Suprapubic skin (tissue), 4 donors: ENCODE data around the gene SNX13. TPM values are rescaled to one million over a fixed set of nuclear protein-coding genes. Genes with fewer than 3 reads are reported as not detected.
"Not testable (repeated sequence)": the region's sequence is repeated elsewhere in the genome, so short reads cannot be mapped to it uniquely, and the experiment has no call there.

Experiments
- DNase-seq, 2 donors: peaks; one replicate each; pipeline ENCODE4 v3.0.0-alpha.2; 2019; ENCODE audit warnings: low spot score in 2 of 2
- H3K27ac ChIP-seq: fragments of 200-600 bp; sonication (generic); one replicate; pipeline ENCODE4 v1.5.1; 2019
- H3K27me3 ChIP-seq: fragments of 200-600 bp; sonication (generic); one replicate; pipeline ENCODE4 v1.5.1; 2019
- H3K36me3 ChIP-seq: fragments of 200-600 bp; sonication (generic); one replicate; pipeline ENCODE4 v1.5.1; 2019
- H3K4me1 ChIP-seq: fragments of 200-600 bp; sonication (generic); one replicate; pipeline ENCODE4 v1.5.1; 2019
- H3K4me3 ChIP-seq: fragments of 200-600 bp; sonication (generic); one replicate; pipeline ENCODE4 v1.5.1; 2019; ENCODE audit warnings: mild to moderate bottlenecking
- H3K9me3 ChIP-seq: fragments of 200-600 bp; sonication (generic); one replicate; pipeline ENCODE4 v1.5.1; 2019
- EP300 ChIP-seq: sonication (generic); formaldehyde crosslinking; IDR thresholded peaks from one replicate; pipeline ENCODE4 v1.6.1; 2017; ENCODE audit warnings: antibody characterized with exemption
- POLR2A ChIP-seq, 2 donors: fragments of 450-650 bp; IDR thresholded peaks; one replicate each; pipeline ENCODE4 v1.6.1; 2017; ENCODE audit warnings: antibody characterized with exemption in 2 of 2, mild to moderate bottlenecking in 2 of 2, moderate library complexity in 2 of 2
- POLR2AphosphoS5 ChIP-seq, 3 donors: sonication (generic); formaldehyde crosslinking; IDR thresholded peaks; one replicate each; pipeline ENCODE4 v1.6.1; 2017; ENCODE audit warnings: antibody characterized with exemption in 3 of 3
- WGBS: methylation state at CpG from one replicate; pipeline ENCODE4 v1.1.5; 2018; 5-methylcytosine and 5-hydroxymethylcytosine counted together
- total RNA-seq, 4 donors: library from RNA; depleted of rRNA; stranded (reverse); fragments of >200 nt; gene quantifications; one replicate each; pipeline ENCODE4 v1.1.0, GENCODE V29; 2016
- TF ChIP-seq, protein P1 (sequence below), 2 donors: fragments of 200-600 bp in 1 of 2; fragments of 450-650 bp in 1 of 2; sonication (generic) in 1 of 2; IDR thresholded peaks; one replicate each; pipeline ENCODE4 v1.5.1; 2016 to 2019; ENCODE audit warnings: antibody characterized with exemption in 2 of 2, mild to moderate bottlenecking in 1 of 2, moderate library complexity in 1 of 2

SNX13 gene
- total RNA-seq, 4 donors from 2014 or later = 32.7 to 69.9 (median 59.7) TPM

- Histone ChIP-seq H3K4me1 (no peaks in the 10 kb centered on the region), H3K9me3 (peaks cover 10% of the 10 kb centered on the region), H3K4me3 (no peak overlapping the region), H3K36me3 (peaks cover 39% of the 10 kb centered on the region), H3K27me3 (no peaks in the 10 kb centered on the region), H3K27ac (no peak overlapping the region)
- DNase-seq = no peak
- TF ChIP-seq POLR2AphosphoS5 (IDR thresholded peaks at IDR 0.05) (no peak), POLR2A (IDR thresholded peaks at IDR 0.05) (no peak)
- TF ChIP-seq, protein P1, sequence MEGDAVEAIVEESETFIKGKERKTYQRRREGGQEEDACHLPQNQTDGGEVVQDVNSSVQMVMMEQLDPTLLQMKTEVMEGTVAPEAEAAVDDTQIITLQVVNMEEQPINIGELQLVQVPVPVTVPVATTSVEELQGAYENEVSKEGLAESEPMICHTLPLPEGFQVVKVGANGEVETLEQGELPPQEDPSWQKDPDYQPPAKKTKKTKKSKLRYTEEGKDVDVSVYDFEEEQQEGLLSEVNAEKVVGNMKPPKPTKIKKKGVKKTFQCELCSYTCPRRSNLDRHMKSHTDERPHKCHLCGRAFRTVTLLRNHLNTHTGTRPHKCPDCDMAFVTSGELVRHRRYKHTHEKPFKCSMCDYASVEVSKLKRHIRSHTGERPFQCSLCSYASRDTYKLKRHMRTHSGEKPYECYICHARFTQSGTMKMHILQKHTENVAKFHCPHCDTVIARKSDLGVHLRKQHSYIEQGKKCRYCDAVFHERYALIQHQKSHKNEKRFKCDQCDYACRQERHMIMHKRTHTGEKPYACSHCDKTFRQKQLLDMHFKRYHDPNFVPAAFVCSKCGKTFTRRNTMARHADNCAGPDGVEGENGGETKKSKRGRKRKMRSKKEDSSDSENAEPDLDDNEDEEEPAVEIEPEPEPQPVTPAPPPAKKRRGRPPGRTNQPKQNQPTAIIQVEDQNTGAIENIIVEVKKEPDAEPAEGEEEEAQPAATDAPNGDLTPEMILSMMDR (IDR thresholded peaks at IDR 0.05) = no peak
- WGBS = 90% methylated on average over 1 of the region's 1 CpG
Observed at GRCh38 chr7:17814058-17814457, 126.2 kb downstream of the SNX13 start.

- H3K27ac ChIP-seq, H3K4me1 ChIP-seq, H3K27me3 ChIP-seq, H3K4me3 ChIP-seq, H3K9me3 ChIP-seq, DNase-seq: not testable (repeated sequence)
- H3K36me3 ChIP-seq = peaks cover 35% of the 10 kb centered on the region
Observed at GRCh38 chr7:17809215-17809614, 131.1 kb downstream of the SNX13 start.

DNA sequence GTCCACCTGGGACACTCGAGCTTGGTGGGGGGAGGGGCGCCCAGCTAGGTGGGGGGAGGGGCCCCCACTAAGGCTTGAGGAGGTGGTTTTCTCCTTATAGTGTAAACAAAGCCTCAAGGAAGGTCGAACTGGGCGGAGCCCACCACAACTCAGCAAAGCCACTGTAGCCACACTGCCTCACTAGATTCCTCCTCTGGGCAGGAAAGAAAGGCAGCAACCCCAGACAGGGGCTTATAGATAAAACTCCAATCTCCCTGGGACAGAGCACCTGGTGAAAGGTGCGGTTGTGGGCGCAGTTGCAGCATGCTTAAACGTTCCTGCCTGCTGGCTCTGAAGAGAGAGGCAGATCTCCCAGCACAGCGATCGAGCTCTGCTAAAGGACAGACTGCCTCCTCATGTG, 133.1 kb downstream of the SNX13 start:
- Histone ChIP-seq H3K36me3 (peaks cover 26% of the 10 kb centered on the region), H3K9me3 (peaks cover 3% of the 10 kb centered on the region), H3K27ac (no peak overlapping the region), H3K27me3 (no peaks in the 10 kb centered on the region), H3K4me3 (no peak overlapping the region), H3K4me1 (no peaks in the 10 kb centered on the region)
- no peak for TF ChIP-seq POLR2AphosphoS5 (IDR thresholded peaks at IDR 0.05)
- TF ChIP-seq POLR2A (IDR thresholded peaks at IDR 0.05) = no peak
- no peak for TF ChIP-seq EP300
- TF ChIP-seq, protein P1 (IDR thresholded peaks at IDR 0.05) = no peak
- no peak for DNase-seq
- WGBS = 83% methylated on average over 9 of the region's 9 CpGs

DNA sequence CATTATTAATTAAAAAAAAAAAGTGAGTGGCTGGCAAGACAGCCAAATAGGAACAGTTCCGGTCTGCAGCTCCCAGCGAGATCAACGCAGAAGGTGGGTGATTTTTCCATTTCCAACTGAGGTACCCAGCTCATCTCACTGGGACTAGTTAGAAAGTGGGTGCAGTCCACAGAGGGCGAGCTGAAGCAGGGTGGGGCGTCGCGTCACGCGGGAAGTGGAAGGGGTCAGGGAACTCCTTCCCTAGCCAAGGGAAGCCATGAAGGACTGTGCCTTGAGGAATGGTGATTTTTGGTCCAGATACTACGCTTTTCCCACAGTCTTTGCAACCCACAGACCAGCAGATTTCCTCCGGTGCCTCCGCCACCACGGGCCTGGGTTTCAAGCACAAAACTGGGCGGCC, 133.7 kb downstream of the SNX13 start:
- DNase-seq = no peak
- H3K27me3 ChIP-seq = no peaks in the 10 kb centered on the region
- 89% methylated on average over 14 of the region's 14 CpGs for WGBS
- H3K4me3 ChIP-seq = no peak overlapping the region
- no peaks in the 10 kb centered on the region for H3K9me3 ChIP-seq
- no peak overlapping the region for H3K27ac ChIP-seq
- H3K36me3 ChIP-seq = peaks cover 23% of the 10 kb centered on the region
- no peaks in the 10 kb centered on the region for H3K4me1 ChIP-seq
- TF ChIP-seq, protein P1 (IDR thresholded peaks at IDR 0.05) = no peak
- no peak for TF ChIP-seq POLR2A (IDR thresholded peaks at IDR 0.05)
- no peak for TF ChIP-seq EP300
- TF ChIP-seq POLR2AphosphoS5 (IDR thresholded peaks at IDR 0.05) = no peak

GRCh38 chr7:17802056-17802455, 138.2 kb downstream of the SNX13 start:
- Histone ChIP-seq H3K36me3 (peaks cover 53% of the 10 kb centered on the region), H3K9me3 (no peaks in the 10 kb centered on the region), H3K27me3 (no peaks in the 10 kb centered on the region), H3K27ac (no peak overlapping the region), H3K4me3 (no peak overlapping the region), H3K4me1 (no peaks in the 10 kb centered on the region)
- 98% methylated on average over 2 of the region's 2 CpGs for WGBS
- no peak for TF ChIP-seq POLR2A (IDR thresholded peaks at IDR 0.05)
- no peak for TF ChIP-seq POLR2AphosphoS5 (IDR thresholded peaks at IDR 0.05)
- TF ChIP-seq, protein P1 (IDR thresholded peaks at IDR 0.05) = no peak
- TF ChIP-seq EP300 = no peak
- DNase-seq = no peak
